GM12874 (cell line): ENCODE data around the gene MIEF1.

Experiments used
- CTCF ChIP-seq: IDR thresholded peaks from 2 replicates; pipeline ENCODE4 v1.5.1; 2011; ENCODE audit warnings: low read depth, mild to moderate bottlenecking, control low read depth, low read length, moderate library complexity; ENCODE audit not compliant: insufficient read depth

Gene MIEF1

GRCh38 chr22:39477542-39477941 lies 24.5 kb upstream of the MIEF1 start:
- no peak for TF ChIP-seq CTCF

GRCh38 chr22:39478441-39478850 lies 23.6 kb upstream of the MIEF1 start:
- TF ChIP-seq CTCF = no peak

GRCh38 chr22:39479254-39479653 lies 22.8 kb upstream of the MIEF1 start:
- no peak for TF ChIP-seq CTCF

GRCh38 chr22:39480557-39480956 lies 21.5 kb upstream of the MIEF1 start:
- no peak for TF ChIP-seq CTCF

GRCh38 chr22:39481054-39481453 lies 21.0 kb upstream of the MIEF1 start:
- TF ChIP-seq CTCF = no peak

- no peak for TF ChIP-seq CTCF
Measured at GRCh38 chr22:39481595-39481994, 20.5 kb upstream of the MIEF1 start.

GRCh38 chr22:39482768-39483167 lies 19.3 kb upstream of the MIEF1 start:
- no peak for TF ChIP-seq CTCF
